HG03558 (cell line): ENCODE data around the gene SCFD1.

Experiments used
- ATAC-seq: cut with Tn5 transposase; IDR thresholded peaks from one replicate; pipeline ENCODE4 v1.9.1; 2021; ENCODE audit warnings: moderate number of reproducible peaks; ENCODE audit not compliant: unreplicated experiment; ENCODE audit errors: extremely low read depth

SCFD1 gene

DNA sequence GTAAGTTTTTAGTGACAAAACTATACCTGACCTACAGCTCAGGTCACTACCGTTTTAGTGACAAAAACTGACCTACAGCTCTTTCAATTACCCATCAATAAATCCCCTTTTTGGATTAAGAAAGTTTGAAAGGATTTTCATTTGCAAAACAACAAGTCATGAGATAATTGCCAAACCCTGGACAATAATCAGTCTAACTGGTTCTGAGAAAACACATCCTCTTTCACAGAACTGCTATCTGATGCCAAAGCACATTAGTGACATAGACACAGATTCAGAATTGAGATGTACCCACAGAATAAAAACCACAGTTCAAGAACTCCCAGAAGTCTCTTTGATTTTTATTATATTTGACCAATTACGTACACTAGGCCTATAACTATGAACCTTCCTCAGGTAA is 126.2 kb downstream of the SCFD1 start:
- no peak for ATAC-seq

DNA sequence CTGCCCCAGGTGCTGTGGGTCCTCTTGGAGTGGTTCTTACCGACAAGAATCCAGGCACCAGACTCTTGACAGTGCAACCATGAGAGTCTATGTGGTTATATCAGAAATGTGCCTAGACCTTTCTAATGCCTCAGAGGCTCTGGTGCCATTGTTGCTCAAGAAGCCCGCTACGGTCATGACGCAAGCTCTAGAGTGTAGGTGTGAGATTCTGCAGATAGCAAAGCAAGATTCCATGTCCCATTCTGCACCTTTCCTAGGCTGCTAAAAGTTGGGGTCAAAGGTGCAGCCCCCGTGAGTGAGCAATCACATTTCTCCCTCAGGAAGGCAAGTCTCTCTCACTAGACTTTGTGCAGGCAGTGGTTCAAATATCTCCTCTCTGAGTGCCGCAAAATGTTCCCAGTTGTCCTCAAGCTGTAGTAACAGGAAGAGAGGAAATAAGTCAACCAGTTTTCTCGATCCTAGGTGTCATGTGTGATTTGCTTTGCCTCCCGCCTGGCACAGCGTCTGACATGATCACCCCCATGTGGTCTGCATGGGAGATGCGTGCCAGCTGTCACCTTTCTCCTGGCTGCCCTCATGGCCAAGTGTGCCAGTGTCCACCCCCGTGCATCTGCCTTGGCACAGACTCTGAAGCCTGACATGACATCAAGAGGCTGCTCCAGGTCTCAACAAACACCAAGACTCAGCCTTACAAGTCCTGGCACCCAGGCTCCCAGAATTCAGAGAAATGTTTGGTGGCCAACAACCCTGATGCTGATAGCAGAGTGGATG is 129.7 kb downstream of the SCFD1 start:
- no peak for ATAC-seq

DNA sequence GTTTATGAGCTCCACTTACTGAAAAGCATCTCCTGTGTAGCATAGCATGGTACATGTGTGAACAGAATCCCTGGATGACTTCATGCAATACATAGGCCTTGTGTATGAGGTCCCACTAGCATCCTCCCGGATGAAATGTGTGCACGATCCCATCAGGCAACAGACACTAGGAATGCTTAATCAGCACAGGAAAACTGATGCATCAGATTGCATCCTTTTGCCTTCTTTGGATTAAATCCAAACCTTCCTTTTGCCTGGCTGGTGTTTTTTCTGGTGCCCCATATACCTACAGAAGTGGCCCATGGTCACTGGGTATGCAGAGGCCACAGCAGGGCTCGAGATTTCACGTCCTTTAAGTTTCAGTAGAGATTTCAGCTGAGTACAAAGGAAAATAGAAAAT is 131.3 kb downstream of the SCFD1 start:
- ATAC-seq = no peak

DNA sequence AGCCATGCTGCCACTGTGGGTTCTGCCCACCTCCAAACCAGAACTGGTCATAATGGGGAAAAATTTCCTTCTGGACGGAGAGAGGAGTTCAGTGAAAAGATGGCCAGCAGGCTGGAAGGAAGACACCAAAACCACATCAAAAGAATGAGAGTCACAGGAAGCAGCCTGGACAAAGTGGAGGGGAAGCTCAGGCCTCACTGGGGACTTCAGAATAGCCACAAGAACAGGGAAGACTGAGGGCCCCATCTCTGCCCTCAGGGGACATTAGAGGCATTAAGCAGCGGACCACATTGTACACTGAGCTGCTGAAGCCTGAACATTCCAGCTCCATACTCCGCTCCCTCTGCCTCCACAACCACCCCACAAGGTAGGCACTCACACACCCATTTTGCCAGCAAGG is 132.7 kb downstream of the SCFD1 start:
- ATAC-seq = no peak

DNA sequence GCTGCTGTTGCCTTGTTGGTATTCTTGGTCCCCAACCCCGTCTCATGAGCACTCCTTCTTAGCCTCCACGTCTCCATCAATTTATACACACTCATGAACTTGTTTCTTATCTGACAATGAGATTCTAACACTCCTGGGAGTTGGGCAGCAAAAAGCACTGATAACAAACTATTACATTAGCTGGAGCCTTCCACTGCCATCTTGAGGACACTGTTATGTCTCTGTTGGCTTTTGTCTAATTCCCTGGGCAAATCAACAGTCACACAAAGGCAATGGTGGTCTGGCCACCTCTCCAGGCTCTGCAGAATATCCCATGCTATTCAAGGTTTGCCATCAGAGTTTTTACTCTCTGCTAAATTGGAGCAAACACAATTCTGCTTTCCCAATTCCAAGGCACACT is 134.5 kb downstream of the SCFD1 start:
- no peak for ATAC-seq

DNA sequence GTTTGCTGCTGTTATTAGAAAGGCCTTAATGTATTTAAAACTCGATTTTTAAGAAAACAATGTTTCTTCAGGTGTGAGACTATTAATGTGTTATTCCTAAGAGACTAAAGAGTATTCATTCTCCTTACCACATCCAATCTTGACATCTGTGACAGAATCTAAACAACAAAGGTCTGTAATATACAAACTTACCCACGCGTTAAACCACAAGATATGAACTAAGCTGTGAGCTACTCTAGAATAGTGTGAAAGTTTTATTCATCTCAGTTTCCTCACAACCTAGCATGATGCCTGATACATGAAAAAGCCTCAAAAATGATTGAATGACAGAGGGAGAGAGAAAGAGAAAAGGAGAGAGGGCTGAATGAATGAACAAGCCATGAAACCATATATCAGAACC is 135.0 kb downstream of the SCFD1 start:
- no peak for ATAC-seq

DNA sequence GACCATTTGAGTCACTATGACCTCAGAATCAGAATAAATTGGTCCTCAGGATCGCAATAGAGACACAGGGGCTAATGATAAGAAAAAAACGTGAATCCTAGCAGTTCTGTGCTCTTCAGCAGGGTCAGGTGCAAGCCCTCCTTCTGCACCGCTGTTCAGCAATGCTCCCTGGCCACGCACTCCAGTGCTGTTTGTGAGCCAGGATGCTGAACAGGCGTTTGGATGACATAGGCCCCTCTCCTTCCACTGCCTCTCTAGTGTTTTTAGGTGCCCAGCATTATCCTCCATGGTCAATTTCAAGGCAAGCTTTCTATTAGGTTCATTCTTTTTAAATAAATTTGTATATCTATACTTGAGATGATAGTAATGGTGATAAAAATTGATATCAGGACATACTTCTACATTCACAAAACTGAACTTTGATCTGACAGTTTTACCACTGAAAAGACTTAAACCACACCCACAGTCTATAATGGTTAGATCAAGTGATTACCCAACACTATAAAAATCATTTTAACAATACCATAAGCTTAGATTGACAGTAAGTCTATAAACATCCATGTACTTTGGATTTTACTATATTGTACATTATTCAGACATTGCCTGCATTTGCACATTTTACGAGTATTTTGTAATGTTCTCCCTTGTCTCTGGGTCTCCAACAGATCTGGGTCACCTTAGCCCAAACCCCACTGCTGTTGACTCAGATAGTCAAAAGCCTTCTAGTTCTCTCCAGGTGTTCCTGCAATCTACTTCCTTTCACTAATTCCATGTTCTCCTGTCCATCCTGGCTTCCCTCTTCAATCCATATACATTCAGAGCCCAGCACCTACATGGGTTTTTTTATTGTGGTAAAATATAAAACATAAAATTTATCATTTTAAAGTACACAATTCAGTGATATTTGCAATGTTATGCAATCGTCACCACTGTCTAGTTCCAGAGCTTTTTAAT is 137.3 kb downstream of the SCFD1 start:
- no peak for ATAC-seq

DNA sequence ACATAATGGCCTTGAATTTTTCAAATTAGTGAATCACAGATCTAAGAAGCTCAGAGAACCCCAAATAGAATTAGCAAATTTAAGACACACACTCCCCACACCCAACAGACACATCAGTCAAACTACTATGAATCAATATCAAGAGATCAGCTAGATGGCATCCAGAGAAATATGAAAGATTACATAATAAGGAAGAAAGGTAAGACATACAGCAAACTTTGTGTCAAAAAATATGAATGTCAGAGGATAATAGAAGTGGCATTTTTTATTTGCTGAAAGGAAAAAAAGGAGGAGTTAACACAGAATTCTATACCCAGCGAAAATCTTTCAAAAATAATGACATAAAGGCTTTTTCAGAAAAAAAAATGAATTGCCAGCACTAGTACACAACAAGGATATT is 141.8 kb downstream of the SCFD1 start:
- ATAC-seq = no peak

DNA sequence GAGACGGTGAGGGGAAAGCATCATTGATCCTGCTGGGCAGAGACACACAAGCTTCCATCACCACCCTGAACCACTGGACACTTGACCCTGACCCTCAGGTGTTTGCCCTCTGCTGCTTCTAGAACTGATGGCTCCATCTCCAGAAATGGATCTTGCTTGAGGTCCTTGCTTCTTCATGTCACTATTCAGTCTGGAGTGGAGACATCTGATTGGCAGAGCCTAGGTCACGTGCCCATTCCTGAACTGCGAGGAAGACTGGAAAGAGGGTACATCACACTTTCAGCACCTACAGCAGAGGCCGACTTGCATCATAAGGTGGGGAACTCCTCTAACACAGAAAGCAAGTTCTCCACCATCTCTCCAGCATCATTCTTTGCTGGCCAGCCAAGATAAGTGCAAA is 145.5 kb downstream of the SCFD1 start:
- no peak for ATAC-seq

DNA sequence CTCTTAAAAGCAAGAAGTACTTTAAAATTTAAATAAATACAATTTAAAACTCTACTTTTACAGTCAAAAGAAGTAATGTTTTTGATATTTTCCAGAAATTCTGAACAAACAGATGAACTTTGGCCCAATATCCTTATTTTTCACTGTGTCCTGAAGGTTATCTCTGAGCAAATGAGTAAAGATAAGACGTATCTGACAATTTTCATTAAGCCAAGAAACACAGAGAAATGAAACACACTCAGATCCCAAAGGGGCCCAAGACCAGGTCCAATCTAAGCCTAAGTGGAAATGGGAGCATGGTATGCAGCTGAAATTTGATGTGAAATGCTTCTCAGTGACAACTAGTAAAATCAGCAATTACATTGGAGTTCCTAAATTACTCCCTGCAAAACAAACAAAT is 146.7 kb downstream of the SCFD1 start:
- ATAC-seq = no peak

DNA sequence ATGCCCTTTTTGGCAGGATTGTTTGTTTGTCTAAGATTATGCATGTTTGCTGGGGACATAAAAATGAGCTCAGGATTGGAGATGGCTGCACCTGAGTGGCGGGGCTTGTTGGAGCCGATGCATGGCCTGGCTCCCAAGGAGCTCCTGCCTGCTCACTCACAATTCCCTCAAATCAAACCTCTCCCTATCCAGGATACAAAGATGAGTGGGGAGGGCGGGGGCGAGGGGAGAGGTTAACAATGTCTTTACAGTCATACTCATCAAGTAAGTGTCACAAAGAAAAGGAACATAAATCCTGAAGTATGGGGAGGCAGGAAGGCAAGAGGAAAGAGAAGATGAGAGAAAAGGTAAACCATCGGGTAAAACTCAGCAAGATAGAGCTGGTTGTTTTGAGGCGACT is 148.3 kb downstream of the SCFD1 start:
- ATAC-seq = no peak

DNA sequence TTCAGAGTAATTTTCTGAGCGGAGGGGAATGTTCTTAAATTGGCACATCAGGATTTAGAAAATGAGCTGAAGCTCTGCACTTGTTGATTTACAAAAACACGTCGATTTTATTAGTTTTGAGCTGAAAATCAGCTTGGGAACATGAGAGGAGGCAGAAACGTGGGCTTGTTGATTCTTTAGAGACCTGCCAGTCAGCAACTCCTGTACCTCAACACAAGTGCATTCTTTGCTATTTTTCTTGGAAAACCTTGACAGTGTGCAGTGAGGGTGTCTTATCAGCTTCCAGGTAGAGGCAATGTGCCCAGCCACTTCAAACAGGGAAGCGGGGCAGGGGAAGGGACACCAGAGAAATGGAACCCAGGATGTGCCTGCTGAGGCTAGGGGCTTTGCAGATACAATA is 149.5 kb downstream of the SCFD1 start:
- no peak for ATAC-seq

DNA sequence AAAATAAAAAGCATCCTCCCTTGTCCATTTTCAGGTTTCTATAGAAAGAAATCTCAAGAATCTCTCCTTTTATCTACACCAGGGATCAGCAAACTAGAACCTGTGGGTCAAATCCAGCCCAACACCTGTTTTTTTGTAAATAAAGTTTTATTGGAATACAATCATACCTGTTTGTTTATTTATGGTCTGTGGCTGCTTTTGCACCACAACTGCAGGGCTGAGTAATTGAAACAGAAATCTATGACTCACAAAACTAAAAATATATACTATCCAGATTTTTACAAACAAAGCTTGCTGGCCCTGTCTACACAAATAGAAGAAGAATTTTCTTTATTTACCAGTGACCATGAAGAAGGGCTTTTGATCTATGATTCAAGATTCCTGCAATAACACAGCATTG is 157.1 kb downstream of the SCFD1 start:
- ATAC-seq = peak; percentile 78
